Progenitor cell of endocrine pancreas (in vitro differentiated cells): ENCODE data around the gene CRTAP. TPM values are rescaled to one million over a fixed set of nuclear protein-coding genes. Genes with fewer than 3 reads are reported as not detected.
A peak's percentile ranks its signal among the peaks of the same experiment; 100 is the strongest.
"Not testable (repeated sequence)": the region's sequence is repeated elsewhere in the genome, so short reads cannot be mapped to it uniquely, and the experiment has no call there.

Source experiments
- DNase-seq: peaks from one replicate; pipeline ENCODE4 v3.0.0; 2021; ENCODE audit warnings: low spot score; ENCODE audit not compliant: unreplicated experiment
- H3K27ac Mint-ChIP-seq: 2 replicates; pipeline ENCODE4 v1.8.0; 2021; ENCODE audit warnings: mild to moderate bottlenecking, moderate library complexity, mixed read lengths
- H3K27me3 Mint-ChIP-seq: 2 replicates; pipeline ENCODE4 v1.8.0; 2021; ENCODE audit warnings: mixed read lengths
- H3K36me3 Mint-ChIP-seq: 2 replicates; pipeline ENCODE4 v1.8.0; 2022; ENCODE audit warnings: mixed read lengths; ENCODE audit not compliant: insufficient read depth
- H3K4me1 Mint-ChIP-seq: 2 replicates; pipeline ENCODE4 v1.8.0; 2021; ENCODE audit warnings: low read depth, mixed read lengths
- H3K4me3 Mint-ChIP-seq: 2 replicates; pipeline ENCODE4 v1.8.0; 2021; ENCODE audit warnings: low read depth, mild to moderate bottlenecking, moderate library complexity, mixed read lengths
- H3K9me3 Mint-ChIP-seq: 2 replicates; pipeline ENCODE4 v1.8.0; 2021; ENCODE audit warnings: low read depth, mixed read lengths
- total RNA-seq: library from RNA; stranded (reverse); gene quantifications from 2 replicates; pipeline ENCODE4 v1.2.1, GENCODE V29; 2021
- TF ChIP-seq, protein P1 (sequence below): fragments of 200-600 bp; sonication (generic); IDR thresholded peaks from one replicate; pipeline ENCODE4 v1.5.0; 2021; ENCODE audit warnings: antibody characterized with exemption, mild to moderate bottlenecking; ENCODE audit not compliant: unreplicated experiment

Gene CRTAP
- total RNA-seq, 1 donor from 2014 or later: 66.9 TPM

GRCh38 chr3:33137691-33138090, 23.9 kb downstream of the CRTAP start:
- Mint-ChIP-seq H3K27ac (no peak overlapping the region), H3K4me3 (no peak overlapping the region), H3K4me1 (peaks cover 2% of the 10 kb centered on the region), H3K36me3 (peaks cover 3% of the 10 kb centered on the region), H3K9me3 (no peaks in the 10 kb centered on the region), H3K27me3 (no peaks in the 10 kb centered on the region)
- TF ChIP-seq, protein P1, sequence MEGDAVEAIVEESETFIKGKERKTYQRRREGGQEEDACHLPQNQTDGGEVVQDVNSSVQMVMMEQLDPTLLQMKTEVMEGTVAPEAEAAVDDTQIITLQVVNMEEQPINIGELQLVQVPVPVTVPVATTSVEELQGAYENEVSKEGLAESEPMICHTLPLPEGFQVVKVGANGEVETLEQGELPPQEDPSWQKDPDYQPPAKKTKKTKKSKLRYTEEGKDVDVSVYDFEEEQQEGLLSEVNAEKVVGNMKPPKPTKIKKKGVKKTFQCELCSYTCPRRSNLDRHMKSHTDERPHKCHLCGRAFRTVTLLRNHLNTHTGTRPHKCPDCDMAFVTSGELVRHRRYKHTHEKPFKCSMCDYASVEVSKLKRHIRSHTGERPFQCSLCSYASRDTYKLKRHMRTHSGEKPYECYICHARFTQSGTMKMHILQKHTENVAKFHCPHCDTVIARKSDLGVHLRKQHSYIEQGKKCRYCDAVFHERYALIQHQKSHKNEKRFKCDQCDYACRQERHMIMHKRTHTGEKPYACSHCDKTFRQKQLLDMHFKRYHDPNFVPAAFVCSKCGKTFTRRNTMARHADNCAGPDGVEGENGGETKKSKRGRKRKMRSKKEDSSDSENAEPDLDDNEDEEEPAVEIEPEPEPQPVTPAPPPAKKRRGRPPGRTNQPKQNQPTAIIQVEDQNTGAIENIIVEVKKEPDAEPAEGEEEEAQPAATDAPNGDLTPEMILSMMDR: no peak
- no peak for DNase-seq

GRCh38 chr3:33139006-33139623, 25.3 kb downstream of the CRTAP start:
- not testable (repeated sequence) for H3K4me3 Mint-ChIP-seq, DNase-seq, H3K4me1 Mint-ChIP-seq, H3K27ac Mint-ChIP-seq, H3K27me3 Mint-ChIP-seq, H3K9me3 Mint-ChIP-seq, H3K36me3 Mint-ChIP-seq

- Mint-ChIP-seq H3K36me3 (peaks cover 5% of the 10 kb centered on the region), H3K4me3 (no peak overlapping the region), H3K4me1 (peaks cover 2% of the 10 kb centered on the region), H3K9me3 (no peaks in the 10 kb centered on the region), H3K27ac (peak overlapping the region; percentile 36), H3K27me3 (no peaks in the 10 kb centered on the region)
- TF ChIP-seq, protein P1: no peak
- DNase-seq: no peak
Observed at GRCh38 chr3:33139996-33140395, 26.2 kb downstream of the CRTAP start.

DNA sequence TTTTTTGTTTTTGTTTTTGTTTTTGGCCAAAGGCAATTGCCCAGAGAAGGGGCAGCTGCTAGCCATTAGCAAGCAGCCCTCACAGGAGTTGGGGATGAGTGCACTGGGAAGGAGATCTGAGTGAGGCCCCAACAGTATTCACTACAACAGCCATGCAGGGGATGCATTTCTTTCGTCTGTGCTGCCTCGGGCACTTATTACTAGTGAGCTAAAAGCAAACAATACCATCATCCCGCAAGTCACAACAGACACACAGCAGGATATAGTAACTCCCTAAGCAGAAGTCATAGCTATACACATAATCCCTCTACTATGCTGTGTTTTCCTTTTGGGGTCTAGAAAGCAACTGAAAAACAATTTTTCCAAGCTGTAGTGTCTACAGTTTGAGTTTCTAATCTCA, 27.2 kb downstream of the CRTAP start:
- no peaks in the 10 kb centered on the region for H3K27me3 Mint-ChIP-seq
- H3K9me3 Mint-ChIP-seq: no peaks in the 10 kb centered on the region
- no peak overlapping the region for H3K27ac Mint-ChIP-seq
- peaks cover 2% of the 10 kb centered on the region for H3K4me1 Mint-ChIP-seq
- H3K4me3 Mint-ChIP-seq: no peak overlapping the region
- TF ChIP-seq, protein P1: no peak
- DNase-seq: no peak
- peaks cover 5% of the 10 kb centered on the region for H3K36me3 Mint-ChIP-seq

- Mint-ChIP-seq H3K36me3 (peaks cover 4% of the 10 kb centered on the region), H3K27me3 (peaks cover 3% of the 10 kb centered on the region), H3K4me3 (no peak overlapping the region), H3K27ac (no peak overlapping the region), H3K9me3 (no peaks in the 10 kb centered on the region), H3K4me1 (peaks cover 2% of the 10 kb centered on the region)
- TF ChIP-seq, protein P1: peak; percentile 25
- no peak for DNase-seq
Observed at GRCh38 chr3:33144433-33144832, 30.6 kb downstream of the CRTAP start.

DNA sequence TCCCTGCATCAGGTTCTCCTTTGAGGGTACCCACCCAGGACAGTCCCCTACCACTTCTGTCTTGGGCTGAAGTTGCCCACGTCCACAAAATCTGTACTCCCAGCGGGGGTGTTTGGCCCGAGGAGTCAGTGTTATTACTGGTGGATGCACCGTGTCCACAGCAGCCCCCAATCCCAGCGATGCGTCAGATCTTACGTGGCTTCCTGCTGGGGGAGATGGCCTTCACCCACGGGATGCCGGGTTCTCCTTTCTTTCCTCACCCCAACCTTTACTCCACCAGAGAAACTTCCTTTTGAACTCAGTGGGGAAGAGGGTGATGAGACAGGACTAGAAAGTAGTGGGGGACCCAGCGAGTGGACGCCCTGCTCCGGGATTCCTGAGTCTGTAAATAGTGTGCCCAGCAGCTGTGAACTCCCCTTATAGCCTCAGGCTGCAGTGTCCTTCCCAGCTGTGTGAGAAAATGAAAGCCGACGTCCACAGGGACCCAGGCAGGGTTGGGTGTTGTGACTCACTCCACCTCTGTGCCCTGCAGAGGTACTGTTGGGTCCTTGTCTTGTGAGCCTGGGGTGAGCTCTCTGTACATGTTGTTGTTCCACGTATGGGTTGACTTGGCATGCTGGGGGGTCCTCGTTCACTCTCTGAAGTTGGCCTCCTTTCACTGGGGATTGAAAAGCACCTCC, 31.5 kb downstream of the CRTAP start:
- Mint-ChIP-seq H3K4me3 (no peak overlapping the region), H3K36me3 (peaks cover 4% of the 10 kb centered on the region), H3K4me1 (no peaks in the 10 kb centered on the region), H3K9me3 (no peaks in the 10 kb centered on the region), H3K27ac (no peak overlapping the region), H3K27me3 (peaks cover 3% of the 10 kb centered on the region)
- no peak for DNase-seq
- TF ChIP-seq, protein P1: no peak
